Endothelial cell of hepatic sinusoid (primary cell): Measurements from ENCODE around the gene CROCC2.

ENCODE experiments used
- in situ Hi-C: cut with HindIII; loops from 2 replicates; pipeline ENCODE4 v1.10.0; 2017; ENCODE audit warnings: low sequenced_read_pairs

CROCC2 gene

GRCh38 chr2:240890691-240891090, 15.4 kb upstream of the CROCC2 start:
- in situ Hi-C loops = loop anchor here (5.0 kb wide), 3 partner anchors 43 to 103 kb away; no protein-coding TSS in a partner anchor

- in situ Hi-C loops = loop anchor here (5.0 kb wide), 3 partner anchors 44 to 104 kb away; no protein-coding TSS in a partner anchor
Measured at GRCh38 chr2:240891492-240892340, 14.4 kb upstream of the CROCC2 start.

- in situ Hi-C loops = loop anchor here (5.0 kb wide), 3 partner anchors 45 to 105 kb away; no protein-coding TSS in a partner anchor
Measured at GRCh38 chr2:240892356-240892755, 13.8 kb upstream of the CROCC2 start.

GRCh38 chr2:240892925-240893324, 13.2 kb upstream of the CROCC2 start:
- in situ Hi-C loops = loop anchor here (5.0 kb wide), 3 partner anchors 46 to 106 kb away; no protein-coding TSS in a partner anchor

GRCh38 chr2:240893363-240893844, 12.7 kb upstream of the CROCC2 start:
- in situ Hi-C loops = loop anchor here (5.0 kb wide), 3 partner anchors 46 to 106 kb away; no protein-coding TSS in a partner anchor

- in situ Hi-C loops = loop anchor here (5.0 kb wide), 3 partner anchors 47 to 107 kb away; no protein-coding TSS in a partner anchor
Measured at GRCh38 chr2:240894006-240894405, 12.1 kb upstream of the CROCC2 start.

GRCh38 chr2:240894836-240895558, 11.1 kb upstream of the CROCC2 start:
- in situ Hi-C loops = loop anchor here (5.0 kb wide), 3 partner anchors 48 to 108 kb away; no protein-coding TSS in a partner anchor

- in situ Hi-C loops = no loop called here
Measured at GRCh38 chr2:240895656-240896388, 10.3 kb upstream of the CROCC2 start, which contains the start of gene MAB21L4. MAB21L4 (minus strand) TSS chr2:240896156; CDS start chr2:240895997, 159 bp downstream.

- in situ Hi-C loops = no loop called here
Measured at GRCh38 chr2:240896394-240896793, 9.7 kb upstream of the CROCC2 start.

GRCh38 chr2:240896871-240897692, 9.1 kb upstream of the CROCC2 start:
- in situ Hi-C loops = no loop called here

- in situ Hi-C loops = no loop called here
Measured at GRCh38 chr2:240898108-240898730, 7.9 kb upstream of the CROCC2 start.

GRCh38 chr2:240898731-240899467, 7.2 kb upstream of the CROCC2 start:
- in situ Hi-C loops = no loop called here

GRCh38 chr2:240899468-240899865, 6.7 kb upstream of the CROCC2 start:
- in situ Hi-C loops = no loop called here

GRCh38 chr2:240900141-240900860, 5.8 kb upstream of the CROCC2 start:
- in situ Hi-C loops = no loop called here

- in situ Hi-C loops = no loop called here
Measured at GRCh38 chr2:240901986-240902614, 4.0 kb upstream of the CROCC2 start.

GRCh38 chr2:240902615-240903041, 3.5 kb upstream of the CROCC2 start:
- in situ Hi-C loops = no loop called here
